LNCAP (cell line): ENCODE data around the gene CAPN8.

Experiments
- TF ChIP-seq, protein P1 (sequence below): fragments of 450-650 bp; IDR thresholded peaks from 2 replicates; pipeline ENCODE4 v1.5.1; 2017; ENCODE audit warnings: mild to moderate bottlenecking

The CAPN8 gene

DNA sequence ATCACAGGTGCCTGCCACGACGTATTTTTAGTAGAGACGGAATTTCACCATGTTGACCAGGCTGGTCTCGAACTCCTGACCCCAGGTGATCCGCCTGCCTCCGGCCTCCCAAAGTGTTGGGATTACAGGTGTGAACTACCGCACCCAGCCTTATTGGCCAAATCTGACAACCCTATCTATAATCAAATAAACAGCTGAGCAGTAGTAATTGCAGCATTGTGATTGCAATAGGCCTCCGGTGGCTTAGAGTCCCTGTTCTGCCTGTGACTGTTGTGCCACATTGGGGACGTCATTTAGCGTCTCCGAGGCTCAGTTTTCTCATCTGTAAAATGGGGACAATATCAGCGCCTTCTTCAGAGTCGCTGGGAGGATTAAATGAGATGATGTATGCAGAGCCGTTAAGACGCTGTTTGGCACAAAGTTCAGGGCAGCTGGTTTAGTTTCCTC, 46.3 kb upstream of the CAPN8 start:
- TF ChIP-seq, protein P1, sequence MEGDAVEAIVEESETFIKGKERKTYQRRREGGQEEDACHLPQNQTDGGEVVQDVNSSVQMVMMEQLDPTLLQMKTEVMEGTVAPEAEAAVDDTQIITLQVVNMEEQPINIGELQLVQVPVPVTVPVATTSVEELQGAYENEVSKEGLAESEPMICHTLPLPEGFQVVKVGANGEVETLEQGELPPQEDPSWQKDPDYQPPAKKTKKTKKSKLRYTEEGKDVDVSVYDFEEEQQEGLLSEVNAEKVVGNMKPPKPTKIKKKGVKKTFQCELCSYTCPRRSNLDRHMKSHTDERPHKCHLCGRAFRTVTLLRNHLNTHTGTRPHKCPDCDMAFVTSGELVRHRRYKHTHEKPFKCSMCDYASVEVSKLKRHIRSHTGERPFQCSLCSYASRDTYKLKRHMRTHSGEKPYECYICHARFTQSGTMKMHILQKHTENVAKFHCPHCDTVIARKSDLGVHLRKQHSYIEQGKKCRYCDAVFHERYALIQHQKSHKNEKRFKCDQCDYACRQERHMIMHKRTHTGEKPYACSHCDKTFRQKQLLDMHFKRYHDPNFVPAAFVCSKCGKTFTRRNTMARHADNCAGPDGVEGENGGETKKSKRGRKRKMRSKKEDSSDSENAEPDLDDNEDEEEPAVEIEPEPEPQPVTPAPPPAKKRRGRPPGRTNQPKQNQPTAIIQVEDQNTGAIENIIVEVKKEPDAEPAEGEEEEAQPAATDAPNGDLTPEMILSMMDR: no peak

DNA sequence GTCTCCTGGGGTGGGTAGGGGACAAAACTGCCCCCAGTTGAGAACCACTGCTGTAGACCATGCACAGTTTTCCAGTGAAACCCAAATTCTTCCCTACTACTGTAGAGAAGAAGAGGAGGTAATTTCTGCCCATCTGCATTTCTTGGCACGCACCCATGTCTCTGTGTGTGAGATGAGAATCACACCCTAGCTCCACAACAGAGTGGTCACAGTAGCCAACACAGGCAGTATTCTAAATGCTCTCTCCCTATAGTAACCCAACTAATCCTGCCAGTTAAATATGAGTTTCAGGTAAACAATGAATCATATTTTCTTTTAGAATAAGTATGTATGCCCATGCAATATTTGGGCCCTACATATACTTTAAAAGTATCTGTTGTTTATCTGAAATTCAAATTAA, 45.7 kb upstream of the CAPN8 start:
- TF ChIP-seq, protein P1: no peak

DNA sequence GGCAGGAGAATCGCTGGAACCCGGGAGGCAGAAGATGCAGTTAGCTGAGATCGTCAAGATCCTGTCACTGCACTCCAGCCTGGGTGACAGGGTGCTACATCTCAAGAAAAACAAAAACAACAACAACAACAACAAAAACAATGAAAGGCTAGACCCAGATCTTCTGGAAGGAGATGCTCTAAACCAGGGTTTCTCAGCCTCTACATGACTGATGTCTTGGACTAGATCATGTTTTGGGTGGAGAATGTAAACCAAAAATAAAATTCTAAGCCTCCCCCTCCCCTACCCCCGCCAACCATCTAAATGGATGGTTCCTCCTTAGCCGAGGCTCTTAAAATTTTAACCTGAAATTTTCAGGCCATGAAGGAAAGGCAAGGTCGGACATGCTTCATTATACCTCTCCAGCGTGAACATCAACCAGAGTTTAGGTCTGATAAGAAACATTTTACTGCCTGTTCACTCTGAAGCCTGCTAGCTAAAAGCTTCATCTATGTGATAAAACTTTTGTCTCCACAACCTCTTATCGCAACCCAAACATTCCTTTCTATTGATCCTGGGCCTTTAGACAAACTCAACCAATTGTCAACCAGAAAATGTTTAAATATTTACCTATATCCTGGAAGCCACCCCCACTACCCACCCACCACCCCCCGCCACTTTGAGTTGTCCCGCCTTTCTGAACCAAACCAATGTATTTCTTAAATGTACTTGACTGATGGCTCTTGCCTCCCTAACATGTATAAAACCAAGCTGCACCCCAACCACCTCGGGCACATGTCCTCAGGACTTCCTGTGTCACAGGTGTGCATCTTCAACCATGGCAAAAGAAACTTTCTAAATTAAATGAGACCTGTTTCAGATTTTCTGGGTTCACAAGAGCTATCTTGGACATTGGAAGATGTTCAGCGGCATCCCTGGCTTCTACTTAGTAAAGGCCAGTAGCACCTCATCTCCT, 45.0 kb upstream of the CAPN8 start:
- TF ChIP-seq, protein P1: no peak

DNA sequence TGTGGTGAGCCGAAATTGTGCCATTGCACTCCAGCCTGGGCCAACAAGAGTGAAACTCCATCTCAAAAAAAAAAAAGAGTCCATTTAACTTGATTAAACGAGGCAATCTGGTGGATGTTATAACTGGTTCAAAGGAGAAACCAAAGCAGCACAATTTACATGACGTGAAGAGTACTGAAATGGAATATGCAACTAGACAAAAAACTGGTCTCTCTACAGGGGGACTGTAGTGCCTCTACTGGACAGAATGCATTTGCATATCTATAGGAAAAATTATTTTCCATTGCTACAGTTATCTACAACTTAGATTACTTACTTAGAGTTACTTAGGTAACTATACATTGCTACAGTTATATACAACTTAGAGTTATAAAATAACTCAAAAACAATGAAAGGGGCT, 44.1 kb upstream of the CAPN8 start:
- TF ChIP-seq, protein P1: peak; percentile 27; the same call in 1 of the 2 replicates

DNA sequence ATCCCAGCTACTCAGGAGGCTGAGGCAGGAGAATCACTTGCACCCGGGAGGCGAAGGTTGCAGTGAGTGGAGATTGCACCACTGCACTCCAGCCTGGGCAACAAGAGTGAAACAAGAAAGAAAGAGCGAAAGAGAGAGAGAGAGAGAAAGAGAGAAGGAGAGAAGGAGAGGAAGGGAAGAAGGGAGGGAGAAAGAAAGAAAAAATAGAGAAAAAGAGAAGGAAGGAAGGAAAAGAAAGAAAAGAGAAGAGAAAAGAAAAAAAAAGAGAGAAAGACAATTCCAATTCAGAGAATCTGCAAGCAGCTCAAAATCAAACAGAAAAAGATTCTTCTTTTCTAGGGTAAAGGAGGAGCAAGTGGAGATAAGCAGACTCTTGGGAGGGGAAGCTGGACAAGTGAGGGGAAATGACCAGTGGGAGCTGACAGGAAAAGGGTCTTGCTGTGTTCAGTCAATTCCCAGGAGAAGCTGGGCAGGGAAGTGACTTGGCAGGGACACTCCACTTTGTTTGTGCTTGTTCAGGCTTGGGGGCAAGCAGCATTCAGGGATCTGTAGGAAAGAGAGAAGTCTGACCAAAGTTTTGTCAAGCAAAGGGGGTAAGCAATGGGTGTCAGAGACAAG, 43.3 kb upstream of the CAPN8 start:
- TF ChIP-seq, protein P1: no peak

- TF ChIP-seq, protein P1: no peak
Measured at GRCh38 chr1:223708001-223708359, 42.5 kb upstream of the CAPN8 start.

- TF ChIP-seq, protein P1: no peak
Measured at GRCh38 chr1:223707256-223708000, 41.9 kb upstream of the CAPN8 start.
